Measurements from ENCODE around the gene ETV6.

- TF ChIP-seq ATF3 (IDR thresholded peaks at IDR 0.05) (no peak), POLR2A (IDR thresholded peaks at IDR 0.05; ENCODE audit: borderline replicate concordance, extremely low read depth, insufficient read depth, insufficient read length) (no peak), CTCF (IDR thresholded peaks at IDR 0.05 in 2 of 3, conservative IDR thresholded peaks at IDR 0.05 in 1 of 3; ENCODE audit: borderline replicate concordance in 1 of 3, insufficient read depth in 1 of 3, low read depth in 2 of 3, low read length in 2 of 3) (no peak), EZH2phosphoT487 (IDR thresholded peaks at IDR 0.05; ENCODE audit: borderline replicate concordance) (no peak), REST (IDR thresholded peaks at IDR 0.05; ENCODE audit: low read depth) (no peak), EZH2 (IDR thresholded peaks at IDR 0.05) (no peak)
Observed at GRCh38 chr12:11840366-11840765, 190.9 kb downstream of the ETV6 start.
